Measurements from ENCODE around the gene PTPRD. TPM values are rescaled to one million over a fixed set of nuclear protein-coding genes. Genes with fewer than 3 reads are reported as not detected.
A peak's percentile ranks its signal among the peaks of the same experiment; 100 is the strongest.

Gene PTPRD
- total and polyA plus RNA-seq, 3 experiments from 2014 or later: 0.02 to 0.04 TPM; not detected in 1

DNA sequence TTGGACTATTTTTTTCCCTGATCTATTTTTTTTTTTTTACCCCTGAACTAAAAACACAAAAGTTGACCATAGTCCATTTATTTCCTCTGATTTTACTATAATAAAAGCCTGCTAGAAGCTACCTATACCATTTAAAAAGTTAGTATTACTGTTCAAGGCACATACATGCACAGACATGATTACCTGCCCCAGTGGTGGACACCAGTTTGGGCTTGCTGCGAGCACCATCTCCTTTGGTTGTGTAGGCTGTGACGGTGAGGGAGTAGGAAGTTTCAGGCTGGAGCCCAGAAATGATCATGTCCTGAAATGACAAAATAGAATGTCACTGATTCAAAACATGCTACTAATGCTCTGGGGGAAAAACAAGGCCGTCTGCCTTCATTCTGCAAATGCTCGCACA lies 2120.1 kb downstream of the PTPRD start:
- H3K4me3 ChIP-seq (ENCODE audit: low read length): no peak overlapping the region
- CTCF ChIA-PET: no interaction called here
- H3K27ac Mint-ChIP-seq: no peak overlapping the region
- no peaks in the 10 kb centered on the region for H3K4me1 ChIP-seq (ENCODE audit: insufficient read depth, low read length)
- H3K36me3 Mint-ChIP-seq: no peaks in the 10 kb centered on the region
- H3K27ac ChIP-seq (ENCODE audit: low read depth, low read length): no peak overlapping the region
- no peaks in the 10 kb centered on the region for H3K27me3 Mint-ChIP-seq
- H3K9me3 Mint-ChIP-seq: peaks cover 0 to 3% (median 0%) of the 10 kb centered on the region in 5 donors
- no peaks in the 10 kb centered on the region for H3K9me3 ChIP-seq (ENCODE audit: low read length)
- no peak overlapping the region for H3K4me3 Mint-ChIP-seq
- POLR2A ChIA-PET: no interaction called here
- no peaks in the 10 kb centered on the region for H3K27me3 ChIP-seq (ENCODE audit: insufficient read depth, low read length, poor library complexity, severe bottlenecking)
- DNase-seq: no peak
- no peaks in the 10 kb centered on the region for H3K36me3 ChIP-seq (ENCODE audit: insufficient read depth, low read length)
- H3K4me1 Mint-ChIP-seq: no peaks in the 10 kb centered on the region

- Histone ChIP-seq H3K9me3 (ENCODE audit: low read length) (no peaks in the 10 kb centered on the region), H3K4me3 (ENCODE audit: low read length) (no peak overlapping the region), H3K36me3 (ENCODE audit: insufficient read depth, low read length) (no peaks in the 10 kb centered on the region), H3K4me1 (ENCODE audit: insufficient read depth, low read length) (no peaks in the 10 kb centered on the region), H3K27ac (ENCODE audit: low read depth, low read length) (no peak overlapping the region), H3K27me3 (ENCODE audit: insufficient read depth, low read length, poor library complexity, severe bottlenecking) (no peaks in the 10 kb centered on the region)
- CTCF ChIA-PET: no interaction called here
- no peak for DNase-seq
- POLR2A ChIA-PET: no interaction called here
- no peaks in the 10 kb centered on the region for H3K36me3 Mint-ChIP-seq
- H3K4me1 Mint-ChIP-seq: no peaks in the 10 kb centered on the region
- no peaks in the 10 kb centered on the region for H3K27me3 Mint-ChIP-seq
- peaks cover 0 to 4% (median 0%) of the 10 kb centered on the region in 5 donors for H3K9me3 Mint-ChIP-seq
- H3K4me3 Mint-ChIP-seq: no peak overlapping the region
- no peak overlapping the region for H3K27ac Mint-ChIP-seq
Observed at GRCh38 chr9:8492024-8492423, 2120.8 kb downstream of the PTPRD start.

GRCh38 chr9:8491563-8491962 lies 2121.2 kb downstream of the PTPRD start:
- Mint-ChIP-seq H3K4me3 (no peak overlapping the region), H3K4me1 (no peaks in the 10 kb centered on the region), H3K27ac (no peak overlapping the region), H3K36me3 (no peaks in the 10 kb centered on the region), H3K27me3 (no peaks in the 10 kb centered on the region), H3K9me3 (peaks cover 0 to 4% (median 0%) of the 10 kb centered on the region in 5 donors)
- Histone ChIP-seq H3K9me3 (ENCODE audit: low read length) (no peaks in the 10 kb centered on the region), H3K27ac (ENCODE audit: low read depth, low read length) (no peak overlapping the region), H3K27me3 (ENCODE audit: insufficient read depth, low read length, poor library complexity, severe bottlenecking) (no peaks in the 10 kb centered on the region), H3K4me1 (ENCODE audit: insufficient read depth, low read length) (no peaks in the 10 kb centered on the region), H3K36me3 (ENCODE audit: insufficient read depth, low read length) (no peaks in the 10 kb centered on the region), H3K4me3 (ENCODE audit: low read length) (no peak overlapping the region)
- no peak for DNase-seq
- ChIA-PET POLR2A (no interaction called here), CTCF (no interaction called here)

GRCh38 chr9:8489835-8490234 lies 2123.0 kb downstream of the PTPRD start:
- Histone ChIP-seq H3K27ac (ENCODE audit: low read depth, low read length) (no peak overlapping the region), H3K4me1 (ENCODE audit: insufficient read depth, low read length) (no peaks in the 10 kb centered on the region), H3K9me3 (ENCODE audit: low read length) (no peaks in the 10 kb centered on the region), H3K27me3 (ENCODE audit: insufficient read depth, low read length, poor library complexity, severe bottlenecking) (no peaks in the 10 kb centered on the region), H3K36me3 (ENCODE audit: insufficient read depth, low read length) (no peaks in the 10 kb centered on the region), H3K4me3 (ENCODE audit: low read length) (no peak overlapping the region)
- DNase-seq: no peak
- ChIA-PET POLR2A (no interaction called here), CTCF (no interaction called here)
- Mint-ChIP-seq H3K27me3 (no peaks in the 10 kb centered on the region), H3K36me3 (no peaks in the 10 kb centered on the region), H3K4me3 (no peak overlapping the region), H3K27ac (no peak overlapping the region), H3K9me3 (peaks cover 0 to 4% (median 0%) of the 10 kb centered on the region in 5 donors), H3K4me1 (no peaks in the 10 kb centered on the region)

DNA sequence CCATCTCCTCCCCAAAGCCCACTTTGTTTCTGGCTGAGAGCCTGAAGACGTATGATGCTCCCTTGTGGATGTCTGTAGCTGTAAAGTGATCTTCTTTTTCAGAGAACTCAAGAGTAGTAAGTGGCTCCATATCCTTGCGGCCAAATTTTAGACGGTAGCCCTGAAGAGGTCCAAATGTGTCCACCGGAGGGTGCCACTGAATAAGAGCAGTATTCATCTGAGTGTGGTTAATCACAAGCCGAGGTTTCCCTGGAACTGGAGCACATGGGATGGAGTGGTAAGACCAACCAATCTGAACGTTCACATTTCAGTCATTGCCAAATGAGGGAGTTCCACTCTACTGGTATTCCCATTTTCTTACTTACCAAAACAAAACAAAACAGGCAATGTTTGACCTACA lies 2126.7 kb downstream of the PTPRD start:
- DNase-seq: no peak
- Mint-ChIP-seq H3K27me3 (no peaks in the 10 kb centered on the region), H3K27ac (peak overlapping the region in 1 of 8 donors; percentile 43), H3K36me3 (no peaks in the 10 kb centered on the region), H3K9me3 (peaks cover 0 to 4% (median 0%) of the 10 kb centered on the region in 5 donors), H3K4me1 (no peaks in the 10 kb centered on the region), H3K4me3 (no peak overlapping the region)
- CTCF ChIA-PET: interaction anchor here (0.6 kb wide), 1 partner anchor 23 kb away, joined by 3 read pairs; no protein-coding TSS in a partner anchor
- Histone ChIP-seq H3K9me3 (ENCODE audit: low read length) (no peaks in the 10 kb centered on the region), H3K36me3 (ENCODE audit: insufficient read depth, low read length) (no peaks in the 10 kb centered on the region), H3K4me3 (ENCODE audit: low read length) (no peak overlapping the region), H3K27me3 (ENCODE audit: insufficient read depth, low read length, poor library complexity, severe bottlenecking) (no peaks in the 10 kb centered on the region), H3K4me1 (ENCODE audit: insufficient read depth, low read length) (no peaks in the 10 kb centered on the region), H3K27ac (ENCODE audit: low read depth, low read length) (no peak overlapping the region)
- POLR2A ChIA-PET: no interaction called here

DNA sequence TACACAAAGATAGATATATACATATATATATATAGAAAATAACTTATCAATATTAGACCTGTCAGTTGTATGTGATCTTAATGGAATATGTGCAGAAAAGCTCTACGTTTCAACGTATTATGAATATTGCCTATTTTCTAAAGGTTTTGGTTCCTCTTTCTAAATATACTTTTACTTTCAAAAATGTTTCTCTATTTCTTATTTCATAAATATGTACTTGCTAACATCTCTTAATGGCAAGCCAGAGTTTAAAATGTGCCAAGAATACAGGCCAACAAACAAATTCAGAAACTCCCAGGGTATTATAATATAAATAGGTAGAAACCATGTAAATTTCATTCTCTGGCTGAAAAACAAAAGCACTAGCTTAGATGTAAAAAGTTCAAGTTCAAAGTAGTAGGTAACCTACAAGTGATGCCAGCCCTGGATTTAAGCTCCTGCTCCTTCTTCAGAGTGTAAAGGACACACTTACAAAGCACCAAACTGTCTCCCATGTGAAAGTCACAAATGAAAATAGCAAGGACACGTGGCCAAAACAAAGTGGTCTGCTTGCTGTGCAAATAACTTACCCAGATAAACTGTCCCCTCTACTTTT lies 2128.1 kb downstream of the PTPRD start:
- Histone ChIP-seq H3K27me3 (ENCODE audit: insufficient read depth, low read length, poor library complexity, severe bottlenecking) (no peaks in the 10 kb centered on the region), H3K4me1 (ENCODE audit: insufficient read depth, low read length) (no peaks in the 10 kb centered on the region), H3K4me3 (ENCODE audit: low read length) (no peak overlapping the region), H3K36me3 (ENCODE audit: insufficient read depth, low read length) (no peaks in the 10 kb centered on the region), H3K9me3 (ENCODE audit: low read length) (no peaks in the 10 kb centered on the region), H3K27ac (ENCODE audit: low read depth, low read length) (no peak overlapping the region)
- DNase-seq: no peak
- Mint-ChIP-seq H3K9me3 (peaks cover 0 to 4% (median 0%) of the 10 kb centered on the region in 5 donors), H3K27me3 (no peaks in the 10 kb centered on the region), H3K27ac (no peak overlapping the region), H3K4me1 (no peaks in the 10 kb centered on the region), H3K4me3 (no peak overlapping the region), H3K36me3 (no peaks in the 10 kb centered on the region)
- CTCF ChIA-PET: no interaction called here
- POLR2A ChIA-PET: no interaction called here

GRCh38 chr9:8477450-8477849 lies 2135.4 kb downstream of the PTPRD start:
- H3K9me3 Mint-ChIP-seq: no peaks in the 10 kb centered on the region
- CTCF ChIA-PET: interaction anchor here (0.7 kb wide), 1 partner anchor 10 kb away, joined by 3 read pairs; no protein-coding TSS in a partner anchor

DNA sequence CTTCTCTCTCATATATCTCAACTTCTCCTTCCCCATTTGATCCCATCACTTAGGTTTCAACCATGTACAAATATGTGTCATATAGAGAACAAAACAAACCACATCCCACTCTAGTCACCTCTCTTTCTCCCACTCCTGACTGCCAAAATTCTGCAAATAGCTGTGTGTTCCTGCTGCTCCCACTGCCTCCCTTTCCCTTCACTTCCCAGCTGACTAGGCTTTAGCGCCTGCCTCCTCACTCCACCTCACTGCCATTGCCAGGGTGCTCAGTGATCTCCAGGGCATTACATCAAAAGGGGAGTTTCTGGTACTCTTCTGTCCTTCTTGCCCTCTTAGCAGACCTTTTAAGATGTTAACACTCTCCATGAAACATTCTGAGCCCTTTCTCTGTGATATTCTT lies 2137.9 kb downstream of the PTPRD start:
- Mint-ChIP-seq H3K4me1 (no peaks in the 10 kb centered on the region), H3K27ac (no peak overlapping the region), H3K4me3 (no peak overlapping the region), H3K9me3 (no peaks in the 10 kb centered on the region), H3K36me3 (no peaks in the 10 kb centered on the region), H3K27me3 (no peaks in the 10 kb centered on the region)
- H3K9me3 ChIP-seq (ENCODE audit: low read length): no peaks in the 10 kb centered on the region
- no peak for DNase-seq
- CTCF ChIA-PET: no interaction called here
- no peak overlapping the region for H3K4me3 ChIP-seq (ENCODE audit: low read length)
- no peaks in the 10 kb centered on the region for H3K36me3 ChIP-seq (ENCODE audit: insufficient read depth, low read length)
- H3K4me1 ChIP-seq (ENCODE audit: insufficient read depth, low read length): no peaks in the 10 kb centered on the region
- no peaks in the 10 kb centered on the region for H3K27me3 ChIP-seq (ENCODE audit: insufficient read depth, low read length, poor library complexity, severe bottlenecking)
- no peak overlapping the region for H3K27ac ChIP-seq (ENCODE audit: low read depth, low read length)
- POLR2A ChIA-PET: no interaction called here

More at GRCh38 chr9:8477450-8477849, 2135.4 kb downstream of the PTPRD start:
- Histone ChIP-seq H3K27ac (ENCODE audit: low read depth, low read length) (no peak overlapping the region), H3K9me3 (ENCODE audit: low read length) (no peaks in the 10 kb centered on the region), H3K36me3 (ENCODE audit: insufficient read depth, low read length) (no peaks in the 10 kb centered on the region), H3K4me3 (ENCODE audit: low read length) (no peak overlapping the region), H3K4me1 (ENCODE audit: insufficient read depth, low read length) (no peaks in the 10 kb centered on the region), H3K27me3 (ENCODE audit: insufficient read depth, low read length, poor library complexity, severe bottlenecking) (no peaks in the 10 kb centered on the region)
- no peaks in the 10 kb centered on the region for H3K27me3 Mint-ChIP-seq
- DNase-seq: no peak
- POLR2A ChIA-PET: no interaction called here
- H3K36me3 Mint-ChIP-seq: no peaks in the 10 kb centered on the region
- H3K4me3 Mint-ChIP-seq: no peak overlapping the region
- no peaks in the 10 kb centered on the region for H3K4me1 Mint-ChIP-seq
- H3K27ac Mint-ChIP-seq: no peak overlapping the region
